ENCODE data around the gene GPR3.

The GPR3 gene, protein sequence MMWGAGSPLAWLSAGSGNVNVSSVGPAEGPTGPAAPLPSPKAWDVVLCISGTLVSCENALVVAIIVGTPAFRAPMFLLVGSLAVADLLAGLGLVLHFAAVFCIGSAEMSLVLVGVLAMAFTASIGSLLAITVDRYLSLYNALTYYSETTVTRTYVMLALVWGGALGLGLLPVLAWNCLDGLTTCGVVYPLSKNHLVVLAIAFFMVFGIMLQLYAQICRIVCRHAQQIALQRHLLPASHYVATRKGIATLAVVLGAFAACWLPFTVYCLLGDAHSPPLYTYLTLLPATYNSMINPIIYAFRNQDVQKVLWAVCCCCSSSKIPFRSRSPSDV

DNA sequence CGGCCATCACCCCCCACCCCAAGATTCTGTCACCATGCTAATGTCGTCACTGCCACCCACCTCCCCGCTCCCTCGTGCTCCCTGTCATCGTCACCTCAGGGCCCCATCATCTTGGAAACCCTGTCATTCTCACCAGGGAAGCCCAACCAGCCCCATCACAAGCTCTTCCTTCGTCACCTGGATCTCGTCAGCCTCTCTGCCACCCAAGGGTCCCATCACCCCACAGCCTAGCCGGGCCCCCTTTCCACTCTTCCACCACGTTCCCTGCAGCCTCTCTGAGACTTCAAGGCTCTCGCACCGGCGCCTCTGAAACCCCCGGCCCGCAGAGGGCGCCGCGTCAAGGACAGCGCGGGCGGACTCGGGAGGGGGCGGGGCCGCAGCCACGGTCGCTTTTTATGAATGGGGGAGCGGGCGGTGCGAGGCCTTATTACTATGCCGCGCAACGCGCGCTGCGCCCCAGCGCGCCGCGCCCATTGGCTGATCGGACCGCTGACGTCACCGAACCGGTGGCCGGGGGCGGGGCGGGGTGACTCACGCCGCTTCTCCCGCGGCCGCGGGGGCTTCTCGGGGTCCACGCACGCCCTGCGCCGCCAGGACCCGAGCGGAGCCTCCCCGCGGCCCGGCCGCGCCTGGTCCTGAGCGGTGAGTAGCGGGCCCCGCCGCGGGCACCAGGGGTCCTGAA lies at the start of gene GPR3:
GPR3 (plus strand) TSS at position 527 of the 682 bp plus-strand sequence. CDS start 1,177 bp downstream, outside the sequence.
- peak; percentile 93 for DNase-seq

DNA sequence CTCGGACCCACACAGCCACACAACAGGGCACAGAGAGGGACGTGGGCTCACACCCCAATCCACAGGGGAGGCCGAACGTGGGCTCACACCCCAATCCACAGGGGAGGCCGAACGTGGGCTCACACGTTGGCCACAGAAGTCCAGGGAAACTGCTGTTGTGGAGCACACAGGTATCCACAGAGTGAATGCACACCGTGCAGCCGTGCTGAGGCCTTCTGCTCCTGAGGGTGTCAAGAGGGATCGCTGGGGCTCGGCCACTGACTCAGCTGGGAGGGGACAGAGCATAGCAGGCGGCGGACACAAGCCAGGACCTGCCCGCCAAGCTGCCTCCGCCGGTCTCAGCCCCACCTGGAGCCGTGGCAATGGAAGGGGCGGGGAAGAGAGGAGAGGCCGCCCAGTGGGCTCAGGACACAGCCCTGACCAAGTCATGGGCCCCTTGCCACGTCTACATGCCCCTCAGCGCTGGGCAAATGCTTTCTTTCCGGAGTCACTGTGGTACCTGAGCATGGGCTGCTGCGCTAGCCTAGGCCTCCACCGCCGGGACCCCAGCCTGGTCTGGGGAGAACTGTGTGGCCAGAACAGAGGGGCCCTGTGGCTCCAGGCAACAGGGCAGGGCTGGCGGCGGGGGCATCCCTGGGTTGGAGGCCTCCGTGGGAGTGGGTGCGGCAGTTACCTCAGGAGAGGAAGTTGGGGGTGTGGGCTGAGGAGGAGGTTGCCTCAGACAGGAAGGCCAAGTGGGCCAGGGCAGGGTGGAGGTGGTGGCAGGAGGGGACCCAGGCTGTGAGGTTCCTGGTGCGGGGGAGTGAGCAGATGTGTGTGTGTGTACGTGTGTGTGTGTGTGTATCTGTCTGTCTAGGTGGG lies 49.4 kb upstream of the GPR3 start:
- DNase-seq, result peak; percentile 70

- no peak for DNase-seq
These were observed 48.8 kb upstream of the GPR3 start for GRCh38 chr1:27343639-27344025.

DNA sequence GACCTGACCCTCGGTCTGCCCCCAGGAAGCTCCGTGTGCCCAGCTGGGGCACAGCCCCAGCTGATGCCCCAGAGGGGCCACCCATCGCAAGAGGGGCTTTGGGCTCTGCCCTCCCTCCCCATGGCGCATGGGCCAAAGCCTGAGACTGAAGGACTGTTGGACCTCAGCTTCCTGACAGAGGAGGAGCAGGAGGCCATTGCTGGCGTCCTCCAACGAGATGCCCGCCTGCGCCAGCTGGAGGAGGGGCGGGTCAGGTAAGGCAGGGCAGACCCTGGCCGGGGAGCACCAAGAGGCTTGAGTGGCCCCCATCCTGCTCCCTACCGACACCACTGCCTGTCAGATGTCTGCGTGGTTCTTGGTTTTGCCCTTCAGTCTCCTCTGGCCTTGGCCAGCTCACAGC lies 47.1 kb upstream of the GPR3 start:
- DNase-seq, result no peak

- no peak for DNase-seq
These were observed 46.1 kb upstream of the GPR3 start for GRCh38 chr1:27346357-27346756.

- DNase-seq, result no peak
These were observed 45.3 kb upstream of the GPR3 start for GRCh38 chr1:27346991-27347624.

- peak; percentile 36 for DNase-seq
These were observed 43.3 kb upstream of the GPR3 start for GRCh38 chr1:27348861-27349783.

GRCh38 chr1:27349784-27350662 lies 42.4 kb upstream of the GPR3 start:
- DNase-seq, result no peak

DNA sequence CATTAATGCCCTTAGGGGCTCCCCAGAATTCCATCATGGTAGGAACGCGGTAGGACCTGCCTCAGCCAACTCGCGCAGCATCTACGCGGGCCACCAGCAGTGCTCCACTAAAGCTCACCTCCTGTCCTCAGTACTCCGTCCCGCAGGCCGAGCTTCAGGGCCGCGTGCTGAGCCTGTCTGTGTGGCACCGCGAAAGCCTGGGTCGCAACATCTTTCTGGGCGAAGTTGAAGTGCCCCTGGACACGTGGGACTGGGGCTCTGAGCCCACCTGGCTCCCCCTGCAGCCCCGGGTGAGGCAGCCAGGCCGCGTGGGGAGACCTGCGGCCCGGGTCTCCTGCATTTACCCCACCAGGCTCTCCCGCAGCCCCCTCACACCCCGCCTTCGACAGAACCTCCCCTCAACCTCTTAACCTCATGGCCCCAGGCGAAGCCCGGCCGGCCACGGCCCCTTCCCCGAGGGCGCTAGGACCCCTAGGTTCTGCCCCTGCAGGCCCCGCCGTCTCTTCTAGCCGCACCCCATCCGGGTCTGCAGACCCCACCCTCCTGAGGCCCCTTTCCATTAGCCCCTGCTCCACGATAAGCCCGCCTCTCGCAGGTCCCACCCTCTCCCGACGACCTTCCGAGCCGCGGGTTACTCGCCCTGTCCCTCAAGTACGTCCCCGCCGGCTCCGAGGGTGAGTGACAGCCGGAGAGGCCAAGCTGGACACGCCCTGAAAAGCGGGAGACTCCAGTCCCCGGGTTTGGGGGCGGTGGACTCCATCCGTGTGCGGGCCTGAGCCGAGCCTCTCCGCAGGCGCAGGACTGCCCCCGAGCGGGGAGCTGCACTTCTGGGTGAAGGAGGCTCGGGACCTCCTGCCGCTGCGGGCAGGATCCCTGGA lies 41.5 kb upstream of the GPR3 start:
- DNase-seq, result no peak

- no peak for DNase-seq
These were observed 40.8 kb upstream of the GPR3 start for GRCh38 chr1:27351541-27352107.

GRCh38 chr1:27353166-27353565 lies 39.3 kb upstream of the GPR3 start:
- DNase-seq, result no peak

DNA sequence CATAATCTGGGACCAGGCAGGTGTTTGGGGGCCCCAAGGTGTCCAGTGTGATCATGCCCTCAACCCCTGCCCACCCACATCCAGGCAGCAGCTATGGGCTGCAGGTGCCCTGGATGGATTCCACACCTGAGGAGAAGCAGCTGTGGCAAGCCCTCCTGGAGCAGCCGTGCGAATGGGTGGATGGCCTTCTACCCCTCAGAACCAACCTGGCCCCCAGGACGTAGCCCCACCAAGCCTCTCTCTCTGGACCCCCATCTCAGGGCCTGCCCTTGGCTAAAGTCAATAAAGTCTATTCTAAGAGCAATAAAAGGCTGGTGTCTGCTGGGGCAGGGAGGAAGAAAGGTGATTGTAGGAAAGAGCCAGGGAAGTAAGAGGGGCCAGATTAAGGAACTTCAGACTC lies 38.8 kb upstream of the GPR3 start:
- no peak for DNase-seq

GRCh38 chr1:27355683-27356082 lies 36.7 kb upstream of the GPR3 start:
- no peak for DNase-seq

DNA sequence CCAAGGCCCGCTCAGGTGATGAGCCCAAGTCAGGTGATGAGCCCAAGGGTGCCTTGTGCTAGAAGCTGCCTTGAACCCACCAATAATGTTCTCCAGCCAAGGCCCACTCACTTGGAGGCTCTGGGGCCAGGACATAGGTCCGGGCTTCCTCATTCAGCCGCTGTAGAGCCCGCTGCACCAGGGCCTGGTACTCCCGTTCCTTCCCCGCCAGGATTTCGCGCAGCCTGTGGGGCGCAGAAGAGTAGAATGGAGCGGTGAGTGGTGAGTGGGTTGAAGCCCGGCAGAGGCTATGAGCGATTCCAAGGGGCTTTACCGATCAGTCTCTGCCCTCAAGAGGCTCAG lies 36.2 kb upstream of the GPR3 start:
- DNase-seq, result no peak

- DNase-seq, result peak; percentile 33
These were observed 35.7 kb upstream of the GPR3 start for GRCh38 chr1:27356619-27357280.

GRCh38 chr1:27357281-27358037 lies 35.0 kb upstream of the GPR3 start:
- DNase-seq, result peak; percentile 81

GRCh38 chr1:27358038-27358927 lies 34.1 kb upstream of the GPR3 start:
- no peak for DNase-seq
